ENCODE results near the gene ARGLU1.

The ARGLU1 gene

DNA sequence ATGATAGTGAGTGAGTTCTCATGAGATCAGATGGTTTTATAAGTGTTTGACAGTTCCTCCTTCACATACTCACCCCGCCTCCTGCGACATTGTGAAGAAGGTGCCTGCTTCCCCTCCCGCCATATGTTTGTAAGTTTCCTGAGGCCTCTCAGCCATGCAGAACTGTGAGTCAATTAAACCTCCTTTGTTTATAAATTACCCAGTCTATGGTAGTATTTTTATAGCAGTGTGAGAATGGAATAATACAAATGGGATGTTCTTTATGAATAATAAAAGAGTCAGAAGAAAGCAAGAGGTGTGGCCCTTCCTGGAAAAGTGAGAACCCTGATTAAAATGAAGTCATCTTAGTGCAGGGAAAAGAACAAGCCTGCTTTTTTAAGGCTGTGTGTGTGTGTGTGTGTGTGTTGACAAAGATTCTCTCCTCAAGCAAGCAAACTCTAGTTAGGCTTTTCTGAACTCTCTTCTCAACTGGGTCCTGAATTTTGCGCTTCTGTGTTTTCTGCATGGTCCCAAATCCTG, 18.8 kb upstream of the ARGLU1 start:
- DNase-seq = no peak

GRCh38 chr13:106581225-106581624, 13.3 kb upstream of the ARGLU1 start:
- DNase-seq = no peak

DNA sequence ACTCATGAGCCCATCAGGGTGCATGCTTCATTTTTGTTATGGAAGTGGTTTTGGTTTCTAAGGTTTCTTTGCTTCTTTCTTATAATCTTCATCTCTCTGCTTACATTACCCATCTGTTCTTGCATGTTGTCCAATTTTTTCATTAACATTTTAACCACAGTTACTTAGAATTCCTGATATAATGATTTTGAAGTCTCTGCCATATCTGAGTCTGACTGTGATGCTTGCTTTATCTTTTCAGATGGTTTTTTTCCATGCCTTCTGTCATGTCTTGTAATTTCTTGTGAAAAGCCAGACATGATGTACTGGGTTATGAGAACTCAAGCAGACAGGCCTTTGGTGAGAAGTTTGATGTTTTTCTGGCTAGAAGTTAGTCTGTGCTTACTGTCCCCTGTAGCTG, 8.0 kb upstream of the ARGLU1 start:
- DNase-seq = no peak

DNA sequence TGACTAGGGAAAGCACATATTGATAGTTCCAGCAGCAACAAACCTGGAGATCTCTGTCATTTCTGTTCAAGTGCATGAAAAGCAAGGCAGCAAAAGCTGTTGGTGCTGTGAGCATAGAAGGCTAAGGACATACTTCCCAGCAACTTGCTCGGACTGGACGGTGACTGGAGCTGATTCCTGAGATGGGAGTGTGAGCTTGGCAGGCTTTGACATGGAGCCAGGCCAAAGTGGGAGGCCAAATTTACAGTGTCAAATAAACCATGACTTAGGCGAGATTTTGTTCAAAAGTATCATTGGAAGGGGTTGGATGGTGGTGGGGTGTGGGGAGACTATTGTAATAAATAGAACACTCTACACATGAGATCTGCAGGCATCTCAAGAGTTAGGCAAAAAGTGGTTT, 5.9 kb upstream of the ARGLU1 start:
- no peak for DNase-seq

DNA sequence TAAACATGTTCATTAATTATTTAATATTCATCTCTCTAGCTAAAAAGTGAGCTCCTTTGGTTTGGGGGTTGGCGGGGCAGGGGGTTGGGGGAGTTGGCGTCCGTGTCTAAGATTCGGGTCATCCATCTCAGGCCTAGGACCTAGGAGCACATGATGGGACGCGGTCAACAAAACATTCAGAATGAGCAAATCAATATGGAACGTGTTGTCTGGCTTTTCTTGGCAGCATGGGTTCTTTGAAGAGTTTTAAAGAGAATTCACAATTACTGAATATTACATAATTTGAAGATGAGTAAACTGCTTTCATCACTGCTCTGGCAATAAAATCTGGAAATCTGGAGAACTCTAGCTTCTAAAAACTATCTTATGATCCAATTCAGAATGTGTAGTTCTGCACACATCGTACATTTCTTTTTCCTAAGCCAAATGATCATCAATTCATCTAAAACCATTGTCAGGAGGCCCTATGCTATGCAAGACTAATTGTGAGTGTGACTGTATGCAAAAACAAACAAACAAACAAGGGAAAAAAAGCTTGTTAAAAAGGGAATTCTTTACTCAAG, 5.4 kb upstream of the ARGLU1 start:
- DNase-seq = no peak

- DNase-seq = no peak
These were observed 2.4 kb upstream of the ARGLU1 start for GRCh38 chr13:106570299-106570852.

GRCh38 chr13:106569233-106570095, 1.5 kb upstream of the ARGLU1 start:
- no peak for DNase-seq

DNA sequence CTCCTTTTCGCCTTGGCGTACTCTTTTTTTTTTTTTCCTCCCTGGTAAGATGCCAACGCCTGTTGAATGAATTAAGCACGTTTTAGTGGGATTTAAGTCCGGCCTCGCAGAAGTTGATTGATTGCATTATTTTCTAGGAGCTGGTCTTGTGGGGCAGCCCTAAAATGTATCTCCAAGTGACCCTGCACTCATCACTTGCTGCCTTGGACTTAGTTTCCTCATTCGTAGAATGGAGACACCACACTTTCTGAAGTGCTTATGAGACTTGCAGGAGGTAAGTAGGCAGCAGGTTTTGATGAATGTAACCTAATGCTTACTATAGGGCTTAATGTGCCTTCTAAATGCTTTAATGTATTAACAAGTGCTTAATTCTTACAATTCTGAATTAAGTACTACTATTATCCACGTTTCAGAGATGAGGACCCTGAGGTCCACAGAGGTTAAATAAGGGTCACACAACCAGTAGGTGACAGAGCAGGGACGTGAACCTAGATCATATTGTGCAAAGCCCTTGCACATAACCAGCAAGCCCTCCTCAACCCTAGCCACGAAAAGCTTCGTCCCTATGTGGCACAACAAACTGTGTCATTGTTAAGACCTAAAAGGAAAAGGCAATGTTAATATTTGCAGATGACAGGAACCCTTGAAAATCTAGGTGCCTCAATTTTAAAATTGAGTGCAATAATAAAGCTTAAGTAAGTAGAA, 514 bp upstream of the ARGLU1 start:
- no peak for DNase-seq

DNA sequence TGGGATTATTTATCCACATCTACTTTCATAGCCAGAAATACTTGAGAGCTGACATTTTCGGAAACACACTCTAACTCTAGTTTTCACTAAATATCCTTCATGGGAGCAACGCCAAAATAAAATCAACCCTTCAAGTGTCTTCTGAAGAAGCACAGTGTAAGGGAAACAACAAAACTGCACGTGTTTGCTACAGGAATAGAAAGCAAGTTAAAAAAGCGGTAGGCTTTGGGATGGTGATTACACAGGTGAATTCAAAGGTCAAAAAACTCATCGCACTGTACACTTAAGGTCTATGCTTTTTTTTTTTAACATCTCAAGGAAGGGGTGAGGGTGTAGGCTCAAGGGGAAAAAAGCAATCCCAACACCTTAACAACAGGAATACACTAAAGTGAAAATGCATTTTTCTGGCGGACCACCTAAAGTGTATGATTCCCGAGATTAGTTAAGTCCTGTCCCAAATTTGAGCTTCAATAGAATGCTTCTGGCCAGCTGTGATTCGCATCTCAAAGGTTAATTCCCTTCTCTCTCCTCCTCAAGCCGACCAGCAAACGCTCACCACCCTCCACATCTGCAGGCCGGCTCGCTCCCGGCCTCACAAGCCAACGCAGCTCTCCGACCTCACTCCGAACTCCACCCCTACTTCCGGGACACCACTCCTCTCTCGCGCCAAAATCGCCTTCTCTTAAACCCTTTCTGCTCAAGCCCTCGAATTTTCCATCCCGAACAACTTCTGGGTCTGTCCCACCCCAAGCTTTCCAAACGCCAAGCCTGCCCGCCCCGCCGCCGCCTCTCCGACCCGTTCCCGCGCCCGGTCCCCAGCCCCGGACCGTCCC, 1.1 kb downstream of the ARGLU1 start:
- peak; percentile 56 for DNase-seq

DNA sequence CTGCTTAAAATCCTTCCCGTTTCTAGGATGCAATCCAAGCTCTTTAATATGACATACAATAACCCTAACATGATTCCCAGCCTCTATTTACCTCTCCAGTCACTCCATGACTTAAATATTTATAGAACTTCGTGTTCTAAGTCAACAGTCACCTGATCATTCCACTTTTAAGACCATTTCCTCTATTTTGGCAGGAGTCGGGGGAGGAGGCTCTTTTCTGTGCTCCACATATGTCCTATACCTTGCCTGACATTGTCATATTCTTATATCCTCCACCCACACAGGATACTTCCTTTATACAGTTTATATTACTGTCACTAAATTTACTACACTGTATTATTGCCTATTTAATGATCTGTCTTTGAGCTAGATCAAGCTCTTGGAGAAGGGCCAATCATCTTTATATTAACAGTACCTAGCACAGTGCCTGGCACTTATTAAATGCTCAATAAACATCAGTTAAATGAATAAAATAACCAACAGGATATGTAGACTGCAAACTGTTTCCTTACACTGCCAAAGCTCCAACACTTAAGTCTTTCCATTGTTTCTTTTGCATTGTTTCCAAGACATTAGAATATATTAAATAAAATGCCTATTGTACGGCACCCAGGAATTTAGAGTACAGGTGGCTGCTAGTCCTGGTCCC, 2.7 kb downstream of the ARGLU1 start:
- DNase-seq = no peak

GRCh38 chr13:106562301-106562700, 5.6 kb downstream of the ARGLU1 start:
- DNase-seq = no peak

DNA sequence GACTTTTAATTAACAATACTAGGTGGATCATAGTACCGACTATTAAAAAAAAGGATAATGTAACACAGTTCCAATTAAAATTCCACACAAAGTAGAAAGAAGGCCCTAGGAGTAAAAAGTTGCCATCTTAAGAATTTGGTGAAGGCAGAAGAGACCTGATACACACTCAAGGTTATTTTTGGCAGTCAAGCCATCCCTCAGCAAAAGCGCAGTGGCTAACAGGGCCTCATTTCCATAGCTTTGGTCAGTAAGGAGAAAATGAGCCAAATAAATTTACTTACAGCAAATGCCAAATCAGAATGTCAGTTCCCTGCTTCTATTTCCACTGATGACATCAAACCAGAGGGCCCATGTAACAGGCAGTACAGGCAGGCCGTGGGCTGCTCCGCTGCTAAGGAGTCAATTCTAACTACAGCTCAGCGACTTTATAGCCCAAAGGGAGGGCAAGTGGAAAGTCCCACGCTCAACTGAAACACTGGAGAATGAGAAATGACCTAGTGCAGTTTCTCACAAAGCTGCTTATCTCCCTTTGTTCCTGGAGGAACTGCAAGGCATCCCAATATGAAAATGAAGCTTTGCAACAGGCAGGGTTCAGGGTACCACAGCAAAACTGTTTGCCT, 6.3 kb downstream of the ARGLU1 start:
- peak; percentile 76 for DNase-seq

- DNase-seq = no peak
These were observed 7.1 kb downstream of the ARGLU1 start for GRCh38 chr13:106560821-106561220.

DNA sequence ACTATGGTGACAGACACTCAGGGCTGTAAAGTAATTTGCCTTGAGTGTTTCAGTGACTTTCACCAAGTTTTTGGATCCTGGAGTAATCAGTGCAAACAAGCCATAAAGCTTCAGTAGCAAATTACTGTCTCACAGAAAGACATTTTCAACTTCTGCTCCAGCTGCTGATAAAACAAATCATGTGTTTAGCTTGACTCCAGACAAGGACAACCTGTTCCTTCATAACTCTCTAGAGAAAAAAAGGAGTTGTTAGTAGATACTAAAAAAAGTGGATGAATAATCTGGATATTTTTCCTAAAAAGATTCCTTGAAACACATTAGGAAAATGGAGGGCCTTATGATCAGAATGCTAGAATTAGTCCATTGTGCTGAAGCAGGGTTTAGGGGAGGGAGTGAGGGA, 9.4 kb downstream of the ARGLU1 start:
- no peak for DNase-seq

- peak; percentile 15 for DNase-seq
These were observed 12.2 kb downstream of the ARGLU1 start for GRCh38 chr13:106555631-106556328.

GRCh38 chr13:106551751-106552150, 16.2 kb downstream of the ARGLU1 start:
- DNase-seq = no peak

DNA sequence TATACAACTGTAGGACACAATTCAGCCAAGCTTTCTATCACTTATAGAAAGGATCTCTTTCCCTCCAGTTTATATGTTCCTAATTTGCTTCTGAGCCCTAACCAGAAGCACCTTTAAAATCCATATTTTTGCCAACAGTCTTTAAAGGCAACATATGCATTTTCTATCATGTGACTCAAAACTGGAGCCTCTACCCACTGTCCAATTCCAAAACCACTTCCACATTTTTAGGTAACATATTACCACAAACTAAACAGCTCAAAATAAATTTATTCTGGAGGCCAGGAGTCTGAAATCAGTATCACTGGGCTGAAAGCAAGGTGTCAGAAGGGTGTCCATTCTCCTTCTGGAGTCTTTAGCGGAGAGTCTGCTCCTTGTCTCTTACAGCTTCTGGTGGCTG, 16.6 kb downstream of the ARGLU1 start:
- no peak for DNase-seq

DNA sequence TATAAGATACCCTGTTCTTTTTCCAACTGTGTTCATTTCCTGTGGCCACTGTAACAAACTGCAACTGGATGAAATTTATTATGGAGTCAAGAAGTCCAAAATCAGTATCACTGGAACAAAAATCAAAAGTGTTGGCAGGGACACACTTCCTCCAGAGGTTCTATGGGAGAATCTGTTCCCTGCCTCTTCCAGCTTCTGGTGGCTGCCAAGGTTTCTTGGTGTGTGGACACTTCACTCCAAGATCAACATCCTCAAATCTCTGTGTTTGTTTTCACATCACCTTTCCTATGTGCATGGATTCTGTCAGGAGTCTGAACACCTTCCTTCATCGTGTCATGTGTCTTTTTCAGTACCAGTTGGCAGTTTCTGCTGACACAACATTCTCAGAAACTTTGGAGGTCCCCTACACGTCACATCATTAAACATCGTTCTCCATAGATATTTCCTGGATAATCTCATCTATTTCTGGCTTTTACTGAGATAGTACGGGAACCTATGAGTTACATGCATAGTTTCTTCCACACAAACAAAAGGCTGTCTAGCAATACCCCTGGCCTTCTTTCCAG, 17.3 kb downstream of the ARGLU1 start:
- DNase-seq = no peak

DNA sequence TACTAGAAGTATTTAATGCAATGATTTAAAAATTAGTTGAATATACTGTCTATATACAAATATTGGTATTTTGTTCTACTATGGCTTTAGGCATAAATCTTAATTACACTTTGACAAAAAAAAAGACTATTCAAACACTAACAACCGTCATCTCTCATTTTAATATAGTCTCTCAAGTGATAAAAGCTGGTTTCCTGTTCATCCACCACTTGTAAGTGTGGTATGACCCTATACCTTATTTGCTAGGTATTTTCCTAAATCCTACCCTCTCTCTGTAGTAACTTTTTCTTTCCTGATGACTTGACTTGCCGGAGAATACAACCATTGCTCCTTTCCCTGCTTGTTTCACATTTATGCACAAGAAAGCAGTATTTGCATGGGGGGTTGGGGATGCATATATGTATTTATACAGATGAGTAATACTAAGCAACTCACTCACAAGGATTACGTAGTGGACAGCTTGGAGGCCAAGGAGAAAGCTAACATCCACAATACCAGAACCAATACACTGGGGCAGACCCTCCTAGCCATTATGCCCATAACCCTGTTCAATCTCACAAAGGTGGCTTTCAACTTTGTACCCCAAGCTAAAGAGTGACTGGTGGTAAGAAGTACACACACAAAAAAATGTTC, 19.8 kb downstream of the ARGLU1 start:
- DNase-seq = no peak

- no peak for DNase-seq
These were observed 26.1 kb downstream of the ARGLU1 start for GRCh38 chr13:106541826-106542225.

Data from NCI-H226 (cell line).